Activated effector memory CD4-positive, alpha-beta T cell treated with Interleukin-2 at 50 U/mL for 16 hours (primary cell): ENCODE data around the gene FGD6.
A peak's percentile ranks its signal among the peaks of the same experiment; 100 is the strongest.

Experiments
- DNase-seq: peaks from one replicate; pipeline ENCODE4 v3.0.0-alpha.2; 2020

The FGD6 gene

GRCh38 chr12:95231190-95231589, 13.9 kb upstream of the FGD6 start:
- no peak for DNase-seq

GRCh38 chr12:95230313-95230712, 13.0 kb upstream of the FGD6 start:
- DNase-seq = no peak

DNA sequence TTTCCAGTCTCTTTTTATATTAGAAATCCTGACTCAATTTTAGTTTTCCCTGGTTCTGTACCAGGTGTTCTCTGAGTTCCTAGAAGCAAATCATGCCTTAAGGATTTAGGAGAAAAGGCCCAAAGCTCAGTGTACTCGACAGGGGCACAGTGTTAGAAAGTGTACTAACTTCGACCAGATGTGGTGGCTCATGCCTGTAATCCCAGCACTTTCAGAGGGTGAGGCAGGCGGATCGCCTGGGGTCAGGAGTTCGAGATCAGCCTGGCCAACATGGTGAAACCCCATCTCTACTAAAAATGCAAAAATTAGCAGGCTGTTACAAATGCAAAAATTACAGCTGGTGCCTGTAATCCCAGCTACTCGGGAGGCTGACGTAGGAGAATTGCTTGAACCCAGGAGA, 12.4 kb upstream of the FGD6 start:
- DNase-seq = no peak

GRCh38 chr12:95228617-95229016, 11.3 kb upstream of the FGD6 start:
- DNase-seq = no peak

DNA sequence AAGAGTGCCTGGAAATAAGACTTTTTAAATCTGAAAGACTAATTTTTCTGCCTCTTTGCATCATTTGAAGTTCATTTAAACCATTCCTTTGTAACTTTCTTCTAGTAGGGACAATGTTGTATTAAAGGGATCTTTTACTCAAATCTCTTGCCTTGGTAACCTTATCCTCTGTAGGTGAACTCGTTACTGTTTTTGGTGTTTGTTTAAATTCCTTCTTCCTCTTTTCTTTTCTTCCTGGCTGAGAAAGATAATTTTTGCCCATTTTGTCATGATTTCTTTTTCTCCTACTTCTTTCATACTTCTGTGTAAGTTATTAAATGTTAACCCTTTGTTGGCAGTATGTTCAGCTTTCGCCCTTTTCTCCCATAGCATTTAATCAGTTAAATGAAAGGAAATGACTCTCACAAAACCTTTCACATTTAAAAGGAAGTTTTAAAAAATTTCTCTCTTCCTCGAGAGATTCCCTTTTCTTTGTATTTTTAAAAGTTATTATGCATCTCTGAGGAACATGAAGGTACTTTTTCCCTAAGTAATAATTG, 10.6 kb upstream of the FGD6 start:
- DNase-seq = no peak

- DNase-seq = no peak
Measured at GRCh38 chr12:95225645-95226212, 8.5 kb upstream of the FGD6 start.

GRCh38 chr12:95224202-95225170, 7.2 kb upstream of the FGD6 start:
- no peak for DNase-seq

- no peak for DNase-seq
Measured at GRCh38 chr12:95220726-95221125, 3.5 kb upstream of the FGD6 start.

GRCh38 chr12:95220190-95220589, 2.9 kb upstream of the FGD6 start:
- DNase-seq = no peak

DNA sequence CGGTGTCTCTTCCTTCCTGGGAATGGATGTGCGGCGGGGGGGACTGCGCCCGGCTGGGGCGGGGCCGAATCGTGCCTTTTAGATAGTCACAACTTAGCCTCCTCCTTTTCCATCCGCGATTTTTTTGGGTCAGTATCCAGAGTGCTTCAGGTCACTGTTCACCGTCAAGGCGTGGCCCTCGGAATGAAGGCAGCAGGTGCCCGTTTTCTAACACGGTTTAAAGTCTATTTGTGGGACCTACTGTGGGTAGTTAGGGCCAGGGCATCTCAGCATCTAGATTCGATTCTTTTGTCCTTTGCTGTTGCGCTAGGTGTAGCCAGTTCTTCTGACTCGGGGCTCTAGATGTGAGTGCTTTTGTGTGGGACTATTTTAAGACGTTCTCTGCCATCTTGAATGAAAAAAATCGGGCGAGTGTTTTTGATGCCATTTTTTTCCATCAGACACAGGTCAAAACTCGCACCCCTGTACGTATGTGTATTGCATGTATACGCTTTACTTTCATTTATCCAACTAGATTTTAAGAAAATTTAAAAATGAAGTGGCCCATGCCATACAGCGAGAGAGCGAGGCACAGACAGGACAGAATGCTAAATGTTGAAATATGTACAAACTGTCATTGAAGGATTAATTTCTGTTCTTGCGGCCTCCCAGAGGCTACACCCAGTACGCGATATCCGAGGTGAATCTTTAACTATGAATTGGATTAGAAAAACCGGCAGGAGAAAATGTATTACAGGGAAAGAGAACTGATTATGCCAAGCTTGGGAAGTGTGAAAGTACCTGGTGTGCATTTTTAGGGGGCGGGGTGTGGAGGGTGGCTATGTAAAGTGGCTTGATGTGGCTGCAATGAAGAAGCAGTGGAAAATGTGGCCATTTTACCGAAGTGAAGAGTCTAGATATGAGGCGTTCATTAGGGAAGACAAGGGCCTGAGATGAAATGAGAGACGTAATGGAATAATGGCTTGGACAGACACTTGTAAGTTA, 1.2 kb upstream of the FGD6 start:
- DNase-seq = peak; percentile 2

DNA sequence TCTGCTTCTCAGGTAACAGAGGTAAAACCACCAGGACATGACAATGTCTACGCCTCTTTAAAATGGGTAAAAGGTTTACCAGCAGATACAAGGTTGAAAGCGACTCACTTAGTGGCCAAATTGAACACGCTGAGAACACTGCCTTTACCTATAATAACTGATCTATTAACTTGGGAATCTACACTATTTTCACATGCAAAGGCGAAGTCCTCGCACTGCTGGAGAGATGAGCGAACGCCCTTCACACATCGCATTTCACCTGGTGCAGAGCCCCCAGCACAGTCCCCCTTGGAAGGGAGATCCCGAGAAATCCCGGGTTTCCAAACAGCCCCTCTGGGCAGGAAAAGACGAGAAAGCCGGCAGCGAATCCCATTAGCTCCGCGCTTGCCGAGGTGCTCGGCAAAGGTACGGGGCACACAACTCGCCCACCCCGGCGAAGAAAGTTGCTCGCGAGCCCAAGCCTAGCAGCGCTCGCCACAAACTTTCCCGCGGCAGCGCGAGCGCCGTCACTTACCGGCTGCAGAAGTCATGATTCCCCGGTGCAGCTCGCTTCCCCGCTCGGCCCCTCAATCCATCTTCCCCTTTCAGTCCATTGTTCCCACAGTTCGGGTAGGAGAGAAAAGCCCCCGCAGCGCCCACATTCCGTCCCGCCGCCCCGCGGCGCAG, 423 bp downstream of the FGD6 start:
- no peak for DNase-seq

DNA sequence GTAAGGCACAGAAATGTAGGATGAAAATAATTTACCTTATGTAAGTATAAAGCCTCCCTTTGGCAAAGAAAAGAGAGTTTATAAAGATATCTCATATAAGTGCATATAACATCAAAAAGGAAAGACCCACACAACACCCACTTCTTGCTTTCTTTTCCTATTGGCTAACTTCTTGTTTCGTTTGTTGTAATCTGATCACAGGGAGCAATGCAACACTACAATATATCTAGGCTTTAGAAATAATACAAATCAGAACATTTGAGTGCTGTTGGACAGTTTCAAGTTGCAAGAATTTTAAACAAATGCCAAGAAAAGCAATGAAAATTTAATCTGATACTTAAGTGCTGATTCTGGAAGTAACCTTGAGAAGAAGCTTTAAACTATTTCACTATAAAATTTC, 1.3 kb downstream of the FGD6 start:
- no peak for DNase-seq

GRCh38 chr12:95214466-95214865, 2.8 kb downstream of the FGD6 start:
- no peak for DNase-seq

DNA sequence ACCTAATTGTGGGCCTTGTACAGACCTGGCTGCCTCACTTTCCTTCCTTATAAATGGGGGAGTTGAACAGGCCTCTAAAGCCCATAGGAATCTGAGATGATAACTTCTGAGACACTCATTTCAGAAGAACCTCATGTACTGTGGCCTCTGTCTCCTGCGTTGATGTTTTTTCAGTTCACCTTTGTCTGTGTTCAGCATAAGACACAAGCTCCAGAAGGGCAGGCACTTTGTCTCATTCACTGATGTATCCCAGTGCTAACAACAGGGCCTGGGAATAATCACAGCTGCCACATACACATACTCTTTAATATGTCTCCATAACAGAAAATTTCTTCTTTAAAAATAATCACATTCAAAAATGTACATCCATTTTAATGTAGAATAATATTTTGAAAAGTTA, 3.3 kb downstream of the FGD6 start:
- DNase-seq = no peak

- DNase-seq = no peak
Measured at GRCh38 chr12:95213119-95213518, 4.1 kb downstream of the FGD6 start.

DNA sequence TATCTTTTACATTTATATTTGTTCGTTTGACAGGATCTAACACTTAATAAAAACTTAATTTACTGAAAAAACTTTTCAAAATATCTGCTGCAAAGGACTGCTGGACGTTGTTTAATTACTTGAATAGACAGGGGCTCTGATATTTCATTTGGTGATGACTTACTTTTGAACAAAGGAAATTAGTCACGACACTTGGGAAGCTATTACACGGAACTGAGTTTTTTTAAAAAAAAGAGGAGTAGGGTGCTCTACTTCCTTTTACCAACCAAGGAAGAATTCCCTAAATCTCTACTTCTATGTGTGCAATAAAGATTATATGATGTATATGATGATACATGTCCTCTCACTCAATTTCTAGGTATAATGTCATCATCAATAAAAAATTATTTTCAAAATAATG, 4.7 kb downstream of the FGD6 start:
- no peak for DNase-seq

GRCh38 chr12:95208678-95209077, 8.6 kb downstream of the FGD6 start:
- no peak for DNase-seq

DNA sequence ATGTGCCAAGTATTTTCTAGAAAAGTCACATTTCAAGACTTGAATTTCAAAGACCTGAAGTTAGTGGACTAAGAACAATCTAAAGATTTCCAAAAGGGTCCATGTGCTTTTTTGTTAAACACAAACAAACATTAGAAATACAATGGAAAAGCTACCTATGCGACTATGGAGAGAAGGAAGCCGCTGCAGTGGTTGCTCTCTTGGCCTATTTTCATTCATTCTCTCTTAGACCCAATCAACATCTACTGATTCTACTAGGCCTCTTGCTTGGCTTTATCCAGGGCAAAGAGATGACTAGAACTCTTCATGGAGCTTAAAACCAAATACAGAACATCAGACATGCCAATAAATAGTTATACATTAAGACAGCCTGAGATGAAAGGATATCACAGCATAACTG, 9.9 kb downstream of the FGD6 start:
- DNase-seq = no peak

DNA sequence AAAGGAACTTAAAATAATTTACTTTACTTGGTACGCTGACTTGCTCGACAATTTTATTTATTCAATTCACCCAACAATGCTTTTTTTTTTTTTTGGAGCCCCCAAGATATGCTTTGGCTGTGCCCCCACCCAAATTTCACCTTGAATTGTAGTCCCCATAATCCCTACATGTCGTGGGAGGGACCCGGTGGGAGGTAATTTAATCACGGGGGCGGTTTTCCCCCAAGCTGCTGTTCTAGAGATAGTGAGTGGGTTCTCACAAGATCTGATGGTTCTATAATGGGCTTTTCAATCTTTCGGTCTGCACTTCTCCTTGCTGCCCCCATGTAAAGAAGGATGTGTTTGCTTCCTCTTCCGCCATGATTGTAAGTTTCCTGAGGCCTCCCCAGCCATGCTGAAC, 10.4 kb downstream of the FGD6 start:
- DNase-seq = no peak

GRCh38 chr12:95205685-95206084, 11.6 kb downstream of the FGD6 start:
- DNase-seq = no peak

DNA sequence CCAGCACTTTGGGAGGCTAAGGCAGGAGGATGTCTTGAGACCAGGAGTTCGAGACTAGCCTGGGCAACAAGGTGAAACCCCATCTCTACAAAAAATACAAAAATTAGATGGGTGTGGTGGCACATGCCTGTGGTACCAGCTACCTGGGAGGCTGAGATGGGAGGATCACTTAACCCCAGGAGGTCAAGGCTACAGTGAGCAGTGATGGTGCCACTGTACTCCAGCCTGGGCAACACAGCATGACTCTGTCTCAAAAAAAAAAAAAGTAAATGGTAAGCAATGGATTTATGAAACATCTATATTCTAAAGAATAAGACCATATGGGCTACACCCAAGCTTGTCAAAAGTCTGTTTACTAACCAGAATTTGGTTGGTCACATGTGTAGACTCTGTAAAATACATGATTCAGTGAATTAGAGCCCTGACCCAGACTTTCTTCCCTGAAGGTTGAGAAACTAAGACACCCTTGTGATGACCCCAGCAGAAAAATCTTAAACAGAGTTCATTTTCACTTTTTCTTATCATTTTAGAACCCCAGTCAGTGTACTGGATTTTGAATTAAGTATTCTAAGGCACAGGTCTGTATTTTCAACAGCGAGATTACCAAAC, 12.1 kb downstream of the FGD6 start:
- DNase-seq = no peak
